Ascending aorta (tissue), 2 donors: ENCODE results near the gene DHRS7B. TPM values are rescaled to one million over a fixed set of nuclear protein-coding genes. Genes with fewer than 3 reads are reported as not detected.

ENCODE experiments used
- DNase-seq, 2 donors: peaks; one replicate each; pipeline ENCODE4 v3.0.0-alpha.2; 2019; ENCODE audit warnings: low spot score in 2 of 2
- H3K27ac ChIP-seq, 2 donors: fragments of 200-600 bp; sonication (generic); one replicate each; pipeline ENCODE4 v1.5.1; 2016 to 2017; ENCODE audit warnings: mild to moderate bottlenecking in 1 of 2
- H3K27me3 ChIP-seq: fragments of 200-600 bp; sonication (generic); one replicate; pipeline ENCODE4 v1.5.1; 2017
- H3K36me3 ChIP-seq, 2 donors: fragments of 200-600 bp; sonication (generic); one replicate each; pipeline ENCODE4 v1.5.1; 2016
- H3K4me1 ChIP-seq, 2 donors: fragments of 200-600 bp; sonication (generic); one replicate each; pipeline ENCODE4 v1.5.1; 2016 to 2017; ENCODE audit warnings: mild to moderate bottlenecking in 1 of 2
- H3K4me3 ChIP-seq, 2 donors: fragments of 200-600 bp; sonication (generic); one replicate each; pipeline ENCODE4 v1.5.1; 2016 to 2017; ENCODE audit warnings: mild to moderate bottlenecking in 1 of 2
- H3K9me3 ChIP-seq, 2 donors: fragments of 200-600 bp; sonication (generic); one replicate each; pipeline ENCODE4 v1.5.1; 2016
- intact Hi-C: fragments of 100-400 bp; cut with DNase I; formaldehyde crosslinking; loops from one replicate; pipeline ENCODE4 v1.15.1; 2023
- total RNA-seq: library from RNA; depleted of rRNA; stranded (reverse); fragments of >200 nt; gene quantifications from one replicate; pipeline ENCODE4 v1.1.0, GENCODE V29; 2016
- TF ChIP-seq, protein P1 (sequence below), 3 experiments: fragments of 200-600 bp in 2 of 3; fragments of 450-650 bp in 1 of 3; sonication (generic) in 2 of 3; IDR thresholded peaks; one replicate each; pipeline ENCODE4 v1.5.1; 2016 to 2019; ENCODE audit warnings: antibody characterized with exemption in 3 of 3, mild to moderate bottlenecking in 1 of 3, moderate library complexity in 1 of 3

DHRS7B gene
- total RNA-seq, 1 donor from 2014 or later = 89.5 TPM

DNA sequence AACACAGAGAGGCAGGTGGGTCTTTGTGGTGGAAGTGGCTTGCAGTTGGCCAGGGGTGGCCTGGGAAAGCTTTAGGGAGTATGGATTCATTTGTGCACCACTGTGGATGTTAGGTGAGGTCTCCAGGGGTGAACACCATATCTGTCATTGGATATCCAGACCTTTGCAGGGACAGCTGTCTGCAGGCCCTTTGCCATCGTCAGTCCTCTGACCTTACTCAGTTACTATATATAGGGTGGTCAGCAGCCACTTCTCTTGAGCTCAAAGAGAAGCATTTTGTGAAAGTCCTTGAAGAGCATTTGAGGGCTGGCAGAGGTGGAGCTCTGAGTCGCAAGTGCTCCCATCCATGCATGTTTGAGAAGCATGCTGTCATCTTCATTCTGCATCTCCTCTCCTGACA lies 46.8 kb downstream of the DHRS7B start:
- peak in 1 of 2 donors; percentile 48 for DNase-seq
- H3K9me3 ChIP-seq = no peaks in the 10 kb centered on the region
- H3K4me3 ChIP-seq = no peak overlapping the region
- H3K4me1 ChIP-seq = peaks cover 5 to 12% of the 10 kb centered on the region in 2 donors
- TF ChIP-seq, protein P1, sequence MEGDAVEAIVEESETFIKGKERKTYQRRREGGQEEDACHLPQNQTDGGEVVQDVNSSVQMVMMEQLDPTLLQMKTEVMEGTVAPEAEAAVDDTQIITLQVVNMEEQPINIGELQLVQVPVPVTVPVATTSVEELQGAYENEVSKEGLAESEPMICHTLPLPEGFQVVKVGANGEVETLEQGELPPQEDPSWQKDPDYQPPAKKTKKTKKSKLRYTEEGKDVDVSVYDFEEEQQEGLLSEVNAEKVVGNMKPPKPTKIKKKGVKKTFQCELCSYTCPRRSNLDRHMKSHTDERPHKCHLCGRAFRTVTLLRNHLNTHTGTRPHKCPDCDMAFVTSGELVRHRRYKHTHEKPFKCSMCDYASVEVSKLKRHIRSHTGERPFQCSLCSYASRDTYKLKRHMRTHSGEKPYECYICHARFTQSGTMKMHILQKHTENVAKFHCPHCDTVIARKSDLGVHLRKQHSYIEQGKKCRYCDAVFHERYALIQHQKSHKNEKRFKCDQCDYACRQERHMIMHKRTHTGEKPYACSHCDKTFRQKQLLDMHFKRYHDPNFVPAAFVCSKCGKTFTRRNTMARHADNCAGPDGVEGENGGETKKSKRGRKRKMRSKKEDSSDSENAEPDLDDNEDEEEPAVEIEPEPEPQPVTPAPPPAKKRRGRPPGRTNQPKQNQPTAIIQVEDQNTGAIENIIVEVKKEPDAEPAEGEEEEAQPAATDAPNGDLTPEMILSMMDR (IDR thresholded peaks at IDR 0.05) = no peak
- no peaks in the 10 kb centered on the region for H3K27me3 ChIP-seq
- intact Hi-C loops = no loop called here
- H3K36me3 ChIP-seq = peaks cover 0 to 19% of the 10 kb centered on the region in 2 donors
- peak overlapping the region in 1 of 2 donors; percentile 32 for H3K27ac ChIP-seq

DNA sequence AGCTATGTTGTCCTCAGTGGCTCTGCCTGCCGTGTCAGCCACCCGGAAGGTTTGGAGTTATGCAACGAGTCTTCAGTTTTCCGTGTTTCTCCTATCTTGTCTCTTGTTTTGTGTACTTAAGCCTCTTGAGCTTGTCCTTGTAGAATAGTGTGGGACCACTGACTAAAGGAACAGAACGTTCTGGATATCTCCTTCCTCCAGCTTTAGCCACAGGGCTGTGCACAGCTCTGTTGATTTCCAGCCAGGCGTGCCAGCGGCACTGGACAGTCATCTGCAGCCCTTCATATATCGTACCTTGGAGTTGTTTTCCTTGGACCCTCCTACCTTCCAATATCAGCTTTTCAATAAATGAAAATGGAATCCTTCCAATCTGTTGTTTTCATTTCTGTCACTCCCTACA lies 47.4 kb downstream of the DHRS7B start:
- Histone ChIP-seq H3K4me3 (no peak overlapping the region), H3K36me3 (peaks cover 0 to 19% of the 10 kb centered on the region in 2 donors), H3K27me3 (no peaks in the 10 kb centered on the region), H3K4me1 (peaks cover 5 to 12% of the 10 kb centered on the region in 2 donors), H3K27ac (peak overlapping the region; percentile 32 to 38), H3K9me3 (no peaks in the 10 kb centered on the region)
- intact Hi-C loops = no loop called here
- DNase-seq = peak in 1 of 2 donors; percentile 45
- TF ChIP-seq, protein P1 (IDR thresholded peaks at IDR 0.05) = no peak

DNA sequence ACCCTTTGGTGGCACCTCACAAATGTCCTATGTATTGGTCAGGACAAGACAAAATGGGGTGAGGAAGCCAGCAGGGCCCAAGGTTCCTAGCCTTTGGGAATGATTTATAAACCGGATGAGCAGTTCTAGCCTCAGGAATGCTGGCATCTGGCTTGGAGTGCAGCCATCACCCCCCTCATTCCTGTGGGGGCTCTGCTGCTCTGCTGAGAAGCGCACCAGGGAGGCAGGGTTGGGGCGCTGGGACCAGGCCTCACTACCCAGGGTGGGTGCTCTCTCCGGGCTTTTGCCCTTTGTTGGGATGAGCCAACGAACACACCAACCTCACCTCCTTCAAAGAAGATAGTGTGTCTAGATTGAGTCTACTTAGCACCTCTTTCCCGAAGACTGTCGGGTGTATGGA lies 47.9 kb downstream of the DHRS7B start:
- Histone ChIP-seq H3K9me3 (no peaks in the 10 kb centered on the region), H3K4me3 (no peak overlapping the region), H3K27ac (peak overlapping the region; percentile 32 to 38), H3K27me3 (no peaks in the 10 kb centered on the region), H3K4me1 (peaks cover 5 to 12% of the 10 kb centered on the region in 2 donors), H3K36me3 (peaks cover 0 to 19% of the 10 kb centered on the region in 2 donors)
- TF ChIP-seq, protein P1 (IDR thresholded peaks at IDR 0.05) = no peak
- intact Hi-C loops = no loop called here
- DNase-seq = peak in 1 of 2 donors; percentile 53

DNA sequence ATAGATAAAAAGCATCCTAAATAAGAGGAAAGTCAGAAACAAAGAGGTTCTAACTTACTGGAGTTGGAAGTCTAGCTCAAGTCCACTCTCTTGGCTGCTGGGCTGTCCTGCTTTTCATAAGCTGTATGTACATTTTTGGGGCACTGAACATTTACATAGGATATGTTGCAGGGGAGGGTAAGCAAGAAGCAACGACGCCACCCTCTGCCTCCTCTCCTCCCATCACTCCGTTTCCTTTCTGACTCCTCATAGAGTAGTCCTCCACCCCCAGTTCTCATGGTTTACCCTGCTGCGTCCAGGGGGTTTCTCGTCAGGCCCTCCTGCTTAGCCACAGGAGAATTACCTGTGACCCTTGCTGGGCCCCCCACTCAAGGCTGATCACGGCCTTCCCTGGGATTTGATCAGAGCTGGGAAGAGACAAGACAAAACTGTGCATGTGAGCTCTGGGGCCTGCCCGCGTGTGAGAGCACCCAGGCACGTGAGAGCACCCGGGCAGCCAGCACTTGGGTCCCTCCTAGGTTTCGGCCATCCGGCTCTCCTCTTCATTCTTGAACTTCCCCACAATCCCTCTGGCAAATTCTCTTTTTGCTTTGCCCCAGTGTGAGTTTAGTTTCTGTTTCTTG lies 50.1 kb downstream of the DHRS7B start:
- H3K27me3 ChIP-seq = no peaks in the 10 kb centered on the region
- peaks cover 5 to 12% of the 10 kb centered on the region in 2 donors for H3K4me1 ChIP-seq
- intact Hi-C loops = no loop called here
- no peak overlapping the region for H3K27ac ChIP-seq
- no peaks in the 10 kb centered on the region for H3K9me3 ChIP-seq
- peaks cover 0 to 19% of the 10 kb centered on the region in 2 donors for H3K36me3 ChIP-seq
- no peak overlapping the region for H3K4me3 ChIP-seq
- TF ChIP-seq, protein P1 (IDR thresholded peaks at IDR 0.05) = no peak
- DNase-seq = peak in 1 of 2 donors; percentile 35

DNA sequence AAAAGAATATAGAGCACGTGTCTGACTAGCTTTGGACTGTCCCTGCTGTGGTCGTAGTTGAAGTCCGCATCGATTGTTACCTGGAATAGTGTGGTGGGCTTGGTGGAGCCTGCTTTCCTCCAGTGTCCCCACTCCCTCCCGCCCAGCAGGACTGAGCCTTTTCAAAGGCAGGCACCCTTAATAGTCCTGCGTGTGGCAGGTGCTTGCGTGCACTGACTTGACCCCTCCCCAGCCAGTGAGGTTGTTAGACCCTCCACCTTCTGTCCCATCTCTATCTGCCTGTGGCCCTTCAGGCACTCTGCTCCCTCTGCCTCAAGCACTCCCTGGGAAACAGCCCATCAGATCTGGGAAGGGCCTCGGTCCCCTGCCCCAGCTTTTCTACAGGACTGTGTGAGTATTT lies 50.6 kb downstream of the DHRS7B start:
- Histone ChIP-seq H3K4me1 (peaks cover 5 to 12% of the 10 kb centered on the region in 2 donors), H3K36me3 (peaks cover 0 to 14% of the 10 kb centered on the region in 2 donors), H3K4me3 (no peak overlapping the region), H3K27ac (no peak overlapping the region), H3K27me3 (no peaks in the 10 kb centered on the region), H3K9me3 (no peaks in the 10 kb centered on the region)
- TF ChIP-seq, protein P1 (IDR thresholded peaks at IDR 0.05) = no peak
- peak in 1 of 2 donors; percentile 42 for DNase-seq
- intact Hi-C loops = no loop called here
